Measurements from ENCODE around the gene SIMC1.
"Not testable (repeated sequence)": the region's sequence is repeated elsewhere in the genome, so short reads cannot be mapped to it uniquely, and the experiment has no call there.

- TF ChIP-seq ZNF565 (CRISPR knock-in tag; conservative IDR thresholded peaks at IDR 0.05; ENCODE audit: low read depth); ZFP3 (CRISPR knock-in tag; IDR thresholded peaks at IDR 0.05); PATZ1 (CRISPR knock-in tag; IDR thresholded peaks at IDR 0.05; ENCODE audit: borderline replicate concordance); ARNTL (CRISPR knock-in tag; IDR thresholded peaks at IDR 0.05; ENCODE audit: borderline replicate concordance, low read depth); SNAI2 (CRISPR knock-in tag; IDR thresholded peaks at IDR 0.05); TSHZ2 (CRISPR knock-in tag; IDR thresholded peaks at IDR 0.05); CSDC2 (CRISPR knock-in tag; IDR thresholded peaks at IDR 0.05); ZC3H10 (CRISPR knock-in tag; IDR thresholded peaks at IDR 0.05); ZNF8 (CRISPR knock-in tag; IDR thresholded peaks at IDR 0.05); CREB5 (CRISPR knock-in tag; IDR thresholded peaks at IDR 0.05; ENCODE audit: low read depth); RARB (CRISPR knock-in tag; IDR thresholded peaks at IDR 0.05); CSRNP3 (CRISPR knock-in tag; IDR thresholded peaks at IDR 0.05); TOX (CRISPR knock-in tag; IDR thresholded peaks at IDR 0.05; ENCODE audit: borderline replicate concordance); ESRRG (CRISPR knock-in tag; IDR thresholded peaks at IDR 0.05): not testable (repeated sequence)
These were observed 40.9 kb upstream of the SIMC1 start for GRCh38 chr5:176197234-176197858.
